NT2/D1 (cell line): ENCODE measurements around the gene CTDP1.

Source experiments
- YY1 ChIP-seq: IDR thresholded peaks from 2 replicates; pipeline ENCODE4 v1.6.1; 2011; ENCODE audit not compliant: insufficient read length, insufficient read depth
- ZNF274 ChIP-seq: IDR thresholded peaks from 2 replicates; pipeline ENCODE4 v1.6.1; 2011; ENCODE audit warnings: mild to moderate bottlenecking, low read depth, low read length

DNA sequence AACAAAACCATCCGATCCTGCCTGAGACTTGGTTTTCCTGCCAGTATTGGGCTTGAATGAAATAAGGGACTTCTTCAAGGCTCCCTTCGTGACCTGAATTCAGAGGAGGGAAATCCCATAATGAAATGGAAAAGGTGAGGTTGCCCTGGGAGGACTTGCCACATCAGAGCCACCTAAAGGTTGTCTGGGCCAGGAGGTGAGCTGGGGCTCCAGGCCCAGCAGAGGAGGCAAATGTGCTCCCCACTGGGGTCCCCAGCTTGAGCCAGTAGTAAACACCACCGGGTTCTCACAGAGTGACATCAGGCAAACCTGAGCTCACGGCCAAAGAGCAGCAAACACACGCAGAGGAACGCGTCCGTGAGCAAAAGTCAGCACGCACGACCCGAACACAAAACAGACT lies 28.6 kb upstream of the CTDP1 start:
- TF ChIP-seq ZNF274: no peak
- no peak for TF ChIP-seq YY1
